Parathyroid adenoma (tissue), 2 donors: ENCODE data around the gene FIGNL1.
A peak's percentile ranks its signal among the peaks of the same experiment; 100 is the strongest.

ENCODE experiments used
- H2AFZ ChIP-seq: fragments of 300-600 bp; sonication (generic); one replicate; pipeline ENCODE4 v1.7.0; 2017; ENCODE audit warnings: antibody characterized with exemption, mild to moderate bottlenecking
- H3K27ac ChIP-seq: fragments of 300-600 bp; sonication (generic); one replicate; pipeline ENCODE4 v1.7.0; 2017
- H3K27me3 ChIP-seq: fragments of 300-600 bp; sonication (generic); one replicate; pipeline ENCODE4 v1.7.0; 2017; ENCODE audit warnings: low read length; ENCODE audit not compliant: control insufficient read depth, insufficient read depth
- H3K36me3 ChIP-seq: fragments of 300-600 bp; sonication (generic); one replicate; pipeline ENCODE4 v1.7.0; 2017; ENCODE audit warnings: low read length; ENCODE audit not compliant: control insufficient read depth, insufficient read depth
- H3K4me1 ChIP-seq: fragments of 300-600 bp; sonication (generic); one replicate; pipeline ENCODE4 v1.7.0; 2017; ENCODE audit warnings: control low read depth
- H3K4me2 ChIP-seq: fragments of 300-600 bp; sonication (generic); one replicate; pipeline ENCODE4 v1.7.0; 2017; ENCODE audit warnings: low read length
- H3K4me3 ChIP-seq: fragments of 300-600 bp; sonication (generic); one replicate; pipeline ENCODE4 v1.7.0; 2017; ENCODE audit warnings: low read depth, low read length
- H3K79me2 ChIP-seq: fragments of 300-600 bp; sonication (generic); one replicate; pipeline ENCODE4 v1.7.0; 2017; ENCODE audit warnings: control low read depth
- H3K9ac ChIP-seq: fragments of 300-600 bp; sonication (generic); one replicate; pipeline ENCODE4 v1.7.0; 2017; ENCODE audit warnings: mild to moderate bottlenecking
- H3K9me3 ChIP-seq: fragments of 300-600 bp; sonication (generic); one replicate; pipeline ENCODE4 v1.7.0; 2017; ENCODE audit warnings: low read length; ENCODE audit not compliant: control insufficient read depth
- TF ChIP-seq, protein P1 (sequence below): fragments of 300-600 bp; sonication (generic); IDR thresholded peaks from one replicate; pipeline ENCODE4 v1.7.0; 2017; ENCODE audit warnings: antibody characterized with exemption, mild to moderate bottlenecking
- donor health status: primary hyperparathyroidism.

FIGNL1 gene

DNA sequence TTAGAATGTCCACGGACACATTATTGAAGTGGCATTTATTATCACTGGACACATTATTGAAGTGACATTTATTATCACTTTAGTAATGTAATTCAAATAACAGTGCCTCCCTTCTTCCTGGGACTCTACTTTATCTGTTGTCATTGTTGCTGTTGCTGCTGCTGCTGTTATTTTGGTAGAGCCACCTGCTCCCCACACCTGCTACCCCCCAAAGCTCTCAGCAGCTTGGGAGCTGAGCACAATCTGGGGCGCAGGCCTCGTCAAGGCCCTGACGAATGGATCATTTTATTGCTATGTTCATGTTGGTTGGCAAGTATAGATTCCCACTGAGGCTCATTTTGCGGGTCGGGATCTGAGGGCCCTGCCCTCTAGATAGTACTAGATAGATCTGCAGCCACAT, 24.8 kb downstream of the FIGNL1 start:
- H3K4me1 ChIP-seq = no peaks in the 10 kb centered on the region
- H3K9ac ChIP-seq = no peak overlapping the region
- no peak overlapping the region for H3K4me2 ChIP-seq
- H3K4me3 ChIP-seq = no peak overlapping the region
- no peaks in the 10 kb centered on the region for H3K79me2 ChIP-seq
- H3K9me3 ChIP-seq = no peaks in the 10 kb centered on the region
- H2AFZ ChIP-seq = no peak overlapping the region
- no peaks in the 10 kb centered on the region for H3K27me3 ChIP-seq
- TF ChIP-seq, protein P1, sequence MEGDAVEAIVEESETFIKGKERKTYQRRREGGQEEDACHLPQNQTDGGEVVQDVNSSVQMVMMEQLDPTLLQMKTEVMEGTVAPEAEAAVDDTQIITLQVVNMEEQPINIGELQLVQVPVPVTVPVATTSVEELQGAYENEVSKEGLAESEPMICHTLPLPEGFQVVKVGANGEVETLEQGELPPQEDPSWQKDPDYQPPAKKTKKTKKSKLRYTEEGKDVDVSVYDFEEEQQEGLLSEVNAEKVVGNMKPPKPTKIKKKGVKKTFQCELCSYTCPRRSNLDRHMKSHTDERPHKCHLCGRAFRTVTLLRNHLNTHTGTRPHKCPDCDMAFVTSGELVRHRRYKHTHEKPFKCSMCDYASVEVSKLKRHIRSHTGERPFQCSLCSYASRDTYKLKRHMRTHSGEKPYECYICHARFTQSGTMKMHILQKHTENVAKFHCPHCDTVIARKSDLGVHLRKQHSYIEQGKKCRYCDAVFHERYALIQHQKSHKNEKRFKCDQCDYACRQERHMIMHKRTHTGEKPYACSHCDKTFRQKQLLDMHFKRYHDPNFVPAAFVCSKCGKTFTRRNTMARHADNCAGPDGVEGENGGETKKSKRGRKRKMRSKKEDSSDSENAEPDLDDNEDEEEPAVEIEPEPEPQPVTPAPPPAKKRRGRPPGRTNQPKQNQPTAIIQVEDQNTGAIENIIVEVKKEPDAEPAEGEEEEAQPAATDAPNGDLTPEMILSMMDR = no peak
- H3K36me3 ChIP-seq = no peaks in the 10 kb centered on the region
- H3K27ac ChIP-seq = no peak overlapping the region

DNA sequence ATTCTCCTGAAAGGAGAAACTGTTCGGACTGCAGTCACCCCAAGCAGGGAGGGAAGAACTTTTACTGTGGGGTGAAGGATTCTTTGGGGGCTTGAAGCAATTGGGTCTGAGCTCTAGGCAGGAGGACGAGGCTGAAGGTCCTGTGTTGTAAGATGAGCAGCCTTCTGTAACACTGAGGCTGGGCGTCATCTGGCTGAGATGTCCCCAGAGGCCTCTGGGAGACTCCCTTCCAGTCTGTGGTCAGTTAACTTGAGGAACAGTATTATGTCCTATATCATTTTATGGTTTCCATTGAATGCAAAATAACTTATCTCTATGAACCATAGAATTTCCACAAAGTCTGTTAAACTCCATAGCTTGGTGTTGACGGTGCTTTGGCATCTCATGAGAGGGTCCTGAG, 26.3 kb downstream of the FIGNL1 start:
- H3K79me2 ChIP-seq = no peaks in the 10 kb centered on the region
- no peak overlapping the region for H3K4me2 ChIP-seq
- H3K9me3 ChIP-seq = no peaks in the 10 kb centered on the region
- no peak overlapping the region for H3K4me3 ChIP-seq
- H3K9ac ChIP-seq = no peak overlapping the region
- no peaks in the 10 kb centered on the region for H3K27me3 ChIP-seq
- H3K4me1 ChIP-seq = no peaks in the 10 kb centered on the region
- TF ChIP-seq, protein P1 = no peak
- H3K36me3 ChIP-seq = no peaks in the 10 kb centered on the region
- no peak overlapping the region for H2AFZ ChIP-seq
- H3K27ac ChIP-seq = no peak overlapping the region

DNA sequence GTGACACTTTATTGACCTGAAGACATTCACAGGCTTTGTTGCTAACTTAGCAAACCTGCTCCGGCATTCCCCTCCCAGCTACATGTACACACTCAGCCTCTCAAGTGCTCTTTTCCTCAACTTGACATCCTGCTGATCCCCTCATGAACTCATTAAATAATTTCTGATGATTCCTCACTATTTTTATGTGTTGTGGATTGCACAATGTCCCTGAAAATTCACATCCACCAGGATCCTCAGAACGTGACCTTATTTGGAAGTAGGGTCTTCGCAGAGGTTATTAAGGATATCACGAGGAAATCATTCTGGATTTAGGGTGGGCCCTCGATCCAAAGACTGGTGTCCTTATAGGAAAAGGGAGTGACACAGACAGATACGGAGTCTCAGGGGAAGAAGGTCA, 27.3 kb downstream of the FIGNL1 start:
- Histone ChIP-seq H3K9me3 (no peaks in the 10 kb centered on the region), H3K4me3 (no peak overlapping the region), H3K9ac (no peak overlapping the region), H3K79me2 (no peaks in the 10 kb centered on the region), H3K36me3 (no peaks in the 10 kb centered on the region), H2AFZ (no peak overlapping the region), H3K27ac (no peak overlapping the region), H3K4me1 (no peaks in the 10 kb centered on the region), H3K4me2 (no peak overlapping the region), H3K27me3 (no peaks in the 10 kb centered on the region)
- TF ChIP-seq, protein P1 = no peak

DNA sequence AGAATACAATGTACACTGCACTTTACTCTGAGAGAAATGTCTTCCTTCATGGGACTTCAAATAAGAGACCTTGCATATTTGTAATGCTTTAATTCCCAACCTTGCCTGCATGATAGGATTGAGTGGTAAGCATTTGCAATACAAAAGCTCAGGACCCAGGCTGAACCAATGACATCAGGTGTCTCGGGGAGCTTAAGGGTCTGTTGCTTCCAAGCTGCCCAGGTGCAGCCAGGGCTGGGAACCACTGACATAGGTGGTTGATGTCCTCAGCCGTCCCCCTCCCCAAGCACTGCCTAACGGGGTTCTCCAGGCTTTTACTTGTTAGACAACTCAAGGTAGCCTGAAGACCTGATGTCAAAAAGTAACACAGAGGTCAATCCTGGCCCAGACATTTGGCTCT, 29.1 kb downstream of the FIGNL1 start:
- no peak overlapping the region for H3K27ac ChIP-seq
- no peaks in the 10 kb centered on the region for H3K4me1 ChIP-seq
- no peak overlapping the region for H3K4me3 ChIP-seq
- TF ChIP-seq, protein P1 = no peak
- no peak overlapping the region for H3K4me2 ChIP-seq
- H3K9ac ChIP-seq = no peak overlapping the region
- H3K36me3 ChIP-seq = no peaks in the 10 kb centered on the region
- no peaks in the 10 kb centered on the region for H3K79me2 ChIP-seq
- H3K27me3 ChIP-seq = no peaks in the 10 kb centered on the region
- H3K9me3 ChIP-seq = no peaks in the 10 kb centered on the region
- no peak overlapping the region for H2AFZ ChIP-seq

DNA sequence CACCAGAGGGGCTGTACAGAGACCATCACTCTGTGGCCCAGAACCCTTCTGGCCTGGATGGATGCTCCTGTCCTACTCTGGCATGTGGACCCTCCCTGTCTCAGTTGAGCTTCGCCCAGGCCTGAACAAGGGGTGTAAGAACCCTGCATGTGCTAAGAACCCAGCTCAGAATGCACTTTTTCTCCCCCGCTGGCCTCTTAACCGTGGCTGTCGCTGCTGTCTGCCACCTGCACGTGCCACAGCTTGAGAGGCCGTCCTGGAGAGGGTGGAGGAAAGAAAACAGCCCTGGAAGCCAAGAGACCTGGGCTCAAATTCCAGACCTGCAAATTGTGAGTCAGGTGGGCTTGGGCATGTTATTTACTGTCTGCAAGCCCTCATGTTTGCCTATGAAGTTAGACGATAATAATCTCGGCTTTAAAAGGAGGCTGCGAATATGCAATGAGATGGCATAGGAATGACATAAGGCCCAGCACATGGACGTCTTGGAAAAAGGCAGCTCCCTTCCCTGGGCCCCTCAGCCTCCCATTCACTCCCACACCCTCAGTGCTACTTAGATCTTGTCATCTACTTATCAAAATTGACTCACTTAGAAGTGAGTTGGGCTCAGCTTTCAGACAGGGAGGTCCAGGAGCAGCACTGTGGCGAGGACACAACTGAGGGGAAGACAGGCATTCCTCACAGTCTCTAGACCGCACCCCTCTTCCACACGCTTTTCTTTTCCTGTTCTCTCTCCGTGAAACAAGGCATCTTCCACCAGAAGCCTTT, 31.4 kb downstream of the FIGNL1 start:
- Histone ChIP-seq H2AFZ (peak overlapping the region; percentile 30), H3K36me3 (no peaks in the 10 kb centered on the region), H3K27me3 (no peaks in the 10 kb centered on the region), H3K4me2 (no peak overlapping the region), H3K27ac (no peak overlapping the region), H3K4me1 (no peaks in the 10 kb centered on the region), H3K9me3 (no peaks in the 10 kb centered on the region), H3K9ac (no peak overlapping the region), H3K4me3 (no peak overlapping the region), H3K79me2 (no peaks in the 10 kb centered on the region)
- TF ChIP-seq, protein P1 = no peak
